ENCODE results near the gene DOCK1.

Gene DOCK1

DNA sequence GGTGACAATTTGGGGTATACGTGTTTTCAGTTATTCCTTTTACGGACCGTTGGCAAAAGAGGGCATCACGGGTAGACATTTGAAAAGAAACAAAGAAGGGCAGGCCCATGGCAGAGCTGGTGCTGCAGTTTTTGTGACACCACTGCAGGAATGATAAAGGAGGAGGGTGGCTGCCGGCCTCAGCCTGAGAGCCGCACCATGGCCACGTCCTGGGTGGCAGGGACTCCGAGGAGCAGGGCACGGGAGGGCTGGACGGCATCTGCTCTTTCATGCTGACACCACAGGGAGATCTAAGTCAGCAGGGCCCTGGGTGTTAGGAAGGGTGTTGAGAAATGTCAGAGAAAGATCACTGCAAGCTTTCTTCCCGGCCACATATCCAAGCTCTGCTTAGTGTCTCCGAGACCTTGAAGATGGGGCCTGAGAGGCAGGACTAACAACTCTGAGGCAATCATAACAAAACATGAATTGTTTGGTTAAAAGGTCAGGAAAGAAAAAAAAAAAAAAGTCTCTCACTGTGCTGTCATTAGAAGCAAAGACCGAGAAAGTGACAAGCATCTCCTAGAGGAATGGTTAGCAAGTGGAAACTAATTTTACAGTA is 254.5 kb downstream of the DOCK1 start:
- in situ Hi-C loops (cut with HindIII; ENCODE audit: low sequenced_read_pairs), result no loop called here
- TF ChIP-seq, protein P1, sequence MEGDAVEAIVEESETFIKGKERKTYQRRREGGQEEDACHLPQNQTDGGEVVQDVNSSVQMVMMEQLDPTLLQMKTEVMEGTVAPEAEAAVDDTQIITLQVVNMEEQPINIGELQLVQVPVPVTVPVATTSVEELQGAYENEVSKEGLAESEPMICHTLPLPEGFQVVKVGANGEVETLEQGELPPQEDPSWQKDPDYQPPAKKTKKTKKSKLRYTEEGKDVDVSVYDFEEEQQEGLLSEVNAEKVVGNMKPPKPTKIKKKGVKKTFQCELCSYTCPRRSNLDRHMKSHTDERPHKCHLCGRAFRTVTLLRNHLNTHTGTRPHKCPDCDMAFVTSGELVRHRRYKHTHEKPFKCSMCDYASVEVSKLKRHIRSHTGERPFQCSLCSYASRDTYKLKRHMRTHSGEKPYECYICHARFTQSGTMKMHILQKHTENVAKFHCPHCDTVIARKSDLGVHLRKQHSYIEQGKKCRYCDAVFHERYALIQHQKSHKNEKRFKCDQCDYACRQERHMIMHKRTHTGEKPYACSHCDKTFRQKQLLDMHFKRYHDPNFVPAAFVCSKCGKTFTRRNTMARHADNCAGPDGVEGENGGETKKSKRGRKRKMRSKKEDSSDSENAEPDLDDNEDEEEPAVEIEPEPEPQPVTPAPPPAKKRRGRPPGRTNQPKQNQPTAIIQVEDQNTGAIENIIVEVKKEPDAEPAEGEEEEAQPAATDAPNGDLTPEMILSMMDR (IDR thresholded peaks at IDR 0.05; ENCODE audit: low read depth, low read length), result no peak
- H3K4me3 ChIP-seq (ENCODE audit: low read depth, low read length), result no peak overlapping the region
- DNase-seq (ENCODE audit: low read depth, low spot score), result no peak

DNA sequence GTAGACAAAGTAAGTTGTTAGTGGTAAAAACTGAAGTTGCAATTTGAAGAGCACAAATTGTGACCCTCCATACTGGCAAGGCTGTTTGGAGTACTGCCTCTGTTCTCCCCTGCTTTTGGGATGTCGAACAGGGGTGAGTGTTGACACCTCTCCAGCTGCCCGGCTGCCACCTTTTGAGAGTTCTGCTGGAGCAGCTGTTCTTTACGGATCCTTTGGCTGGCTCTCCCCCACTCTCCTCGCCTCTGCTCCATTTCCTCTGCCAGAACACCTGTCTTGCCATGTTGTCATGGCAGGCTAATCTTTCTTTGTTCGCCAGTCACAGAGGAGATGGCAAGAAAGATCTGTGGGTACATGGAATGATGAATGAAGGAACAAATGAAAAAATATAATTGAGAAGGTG is 256.3 kb downstream of the DOCK1 start:
- H3K4me3 ChIP-seq (ENCODE audit: low read depth, low read length), result no peak overlapping the region
- in situ Hi-C loops (cut with HindIII; ENCODE audit: low sequenced_read_pairs), result no loop called here
- TF ChIP-seq, protein P1 (IDR thresholded peaks at IDR 0.05; ENCODE audit: low read depth, low read length), result no peak
- no peak for DNase-seq (ENCODE audit: low read depth, low spot score)

DNA sequence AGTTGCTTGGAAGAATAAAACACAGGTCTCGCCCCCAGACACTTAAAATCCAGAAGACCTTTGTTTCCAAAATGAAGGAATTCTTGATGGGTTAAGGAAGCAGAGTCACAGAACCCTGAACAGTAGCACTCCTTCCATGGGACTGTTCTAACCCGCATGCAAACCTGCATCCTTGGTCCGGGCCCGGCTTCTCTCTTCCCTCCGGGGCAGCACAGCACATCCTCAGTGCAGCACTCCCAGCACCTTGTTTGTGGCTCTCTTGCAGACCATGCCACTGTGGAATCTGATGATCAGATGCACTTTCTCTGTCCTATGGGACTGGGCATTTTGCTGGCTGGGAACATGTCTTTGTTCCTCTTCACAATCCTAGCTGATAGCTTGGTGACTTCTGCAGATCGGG is 257.6 kb downstream of the DOCK1 start:
- TF ChIP-seq, protein P1 (IDR thresholded peaks at IDR 0.05; ENCODE audit: low read depth, low read length), result no peak
- in situ Hi-C loops (cut with HindIII; ENCODE audit: low sequenced_read_pairs), result no loop called here
- H3K4me3 ChIP-seq (ENCODE audit: low read depth, low read length), result no peak overlapping the region
- no peak for DNase-seq (ENCODE audit: low read depth, low spot score)

DNA sequence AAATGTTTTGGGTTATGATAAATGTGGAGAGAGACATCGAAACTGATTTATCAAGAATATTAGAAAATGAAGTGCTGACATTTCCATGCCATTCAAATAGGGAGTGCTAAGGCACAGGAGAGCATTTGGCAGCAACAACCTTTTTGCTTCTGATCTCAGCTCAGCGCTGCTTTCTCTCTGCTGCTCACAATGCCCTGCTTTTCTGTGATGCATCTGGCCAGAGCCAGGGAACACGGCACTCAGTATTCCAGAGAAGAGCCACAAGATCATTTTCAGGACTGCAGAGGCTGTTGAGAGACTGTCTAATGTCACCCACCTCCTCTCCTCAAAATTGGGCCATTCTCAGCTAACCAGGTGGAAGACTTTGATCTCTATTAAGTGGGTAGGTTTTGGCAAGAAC is 263.0 kb downstream of the DOCK1 start:
- TF ChIP-seq, protein P1 (IDR thresholded peaks at IDR 0.05; ENCODE audit: low read depth, low read length), result no peak
- in situ Hi-C loops (cut with HindIII; ENCODE audit: low sequenced_read_pairs), result no loop called here
- no peak for DNase-seq (ENCODE audit: low read depth, low spot score)
- no peak overlapping the region for H3K4me3 ChIP-seq (ENCODE audit: low read depth, low read length)

DNA sequence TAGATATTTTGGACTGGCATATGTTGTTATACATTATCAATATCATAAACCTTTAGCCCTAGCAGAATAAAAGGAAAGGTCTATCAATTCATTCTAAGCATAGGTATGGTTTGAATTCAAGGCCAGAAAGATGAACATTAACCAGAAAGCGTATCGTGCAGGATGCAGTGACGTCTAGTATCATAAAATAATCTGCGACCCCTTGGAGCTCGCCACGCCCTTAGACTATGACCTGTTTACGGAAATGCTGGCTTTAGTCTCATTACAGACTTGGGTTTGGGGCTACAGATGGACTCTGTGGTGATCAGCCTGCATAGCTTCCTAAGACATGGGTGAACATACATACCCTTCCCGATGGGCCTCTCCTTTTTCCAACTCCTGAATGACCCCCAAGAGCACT is 269.6 kb downstream of the DOCK1 start:
- no peak overlapping the region for H3K4me3 ChIP-seq (ENCODE audit: low read depth, low read length)
- in situ Hi-C loops (cut with HindIII; ENCODE audit: low sequenced_read_pairs), result no loop called here
- TF ChIP-seq, protein P1 (IDR thresholded peaks at IDR 0.05; ENCODE audit: low read depth, low read length), result no peak
- no peak for DNase-seq (ENCODE audit: low read depth, low spot score)

DNA sequence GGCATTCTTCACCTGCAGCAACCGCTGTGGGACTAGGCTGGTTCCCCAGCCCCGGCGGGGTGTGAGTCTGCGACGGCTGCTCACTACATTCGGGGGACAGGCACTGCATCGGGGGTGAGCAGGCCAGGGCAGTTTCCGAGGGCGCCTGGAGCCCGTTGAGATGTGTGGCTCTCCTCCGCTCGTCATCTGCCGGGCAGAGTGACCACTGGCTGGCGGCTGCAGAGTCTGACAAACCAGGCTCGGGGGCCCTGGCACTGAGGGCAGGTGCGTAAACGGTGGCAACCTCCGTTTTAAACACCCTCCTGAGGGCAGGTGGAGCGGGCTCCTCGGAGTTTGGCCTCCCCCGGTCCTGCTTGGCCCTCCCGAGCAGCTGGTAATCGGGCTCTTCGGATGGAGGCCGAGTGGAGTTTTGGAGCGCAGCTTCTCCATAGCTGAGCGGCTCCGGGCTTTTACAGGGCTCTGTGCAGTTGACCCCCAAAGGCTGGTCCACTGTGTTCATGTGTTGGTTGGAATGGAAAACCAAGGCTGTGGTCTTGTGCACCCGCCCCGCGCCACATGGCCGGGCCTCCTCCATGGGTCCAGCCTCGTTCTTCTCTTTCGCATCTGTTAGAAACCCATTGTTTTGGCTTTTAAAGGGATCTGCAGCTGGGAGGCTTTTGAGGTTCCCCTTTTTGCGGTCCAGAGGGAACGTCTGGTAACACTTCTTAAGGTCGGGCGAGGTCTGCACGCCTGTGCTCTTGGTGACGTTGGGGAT is 270.3 kb downstream of the DOCK1 start:
- in situ Hi-C loops (cut with HindIII; ENCODE audit: low sequenced_read_pairs), result no loop called here
- no peak overlapping the region for H3K4me3 ChIP-seq (ENCODE audit: low read depth, low read length)
- DNase-seq (ENCODE audit: low read depth, low spot score), result no peak
- TF ChIP-seq, protein P1 (IDR thresholded peaks at IDR 0.05; ENCODE audit: low read depth, low read length), result no peak
